HepG2 (cell line): ENCODE data around the gene ZC3H15. TPM values are rescaled to one million over a fixed set of nuclear protein-coding genes. Genes with fewer than 3 reads are reported as not detected.

Experiments used
- ATAC-seq: fragments of 200-7000 bp; cut with Tn5 transposase; 3 replicates; pipeline ENCODE4 v1.9.1; 2020; ENCODE audit warnings: mild to moderate bottlenecking, moderate library complexity
- BruUV-seq: library from RNA; stranded (reverse); fragments of 400-500 nt; replicated peaks from 2 replicates; lab custom pipeline; 2021; lab: Mats Ljungman, UMichigan
- CTCF ChIA-PET: fragments of 300-600 bp; formaldehyde crosslinking; extraction: SDS; loops from one replicate; lab custom pipeline; 2021; ENCODE audit warnings: low total read pairs, inconsistent platforms, low intra/inter-chr PET ratio; lab: Yijun Ruan, JAX
- POLR2A ChIA-PET: fragments of 350-600 bp; sonication (Branson Sonifier 250); formaldehyde crosslinking; loops from one replicate; lab custom pipeline; 2020; ENCODE audit warnings: antibody characterized with exemption, inconsistent platforms; lab: Yijun Ruan, JAX
- DNase-seq: peaks from one replicate; pipeline ENCODE4 v3.0.0-alpha.2; 2015; ENCODE audit warnings: low spot score
- FAIRE-seq: peaks from 3 replicates; lab custom pipeline; 2011; peaks lifted over from hg19 to GRCh38; lab: Jason Lieb, UNC
- H2AFZ ChIP-seq: one replicate; pipeline ENCODE4 v1.6.1; 2011; ENCODE audit warnings: low read length, inconsistent platforms
- H3K27ac ChIP-seq: fragments of 300-600 bp; 3 replicates; pipeline ENCODE4 v1.8.0; 2011; ENCODE audit warnings: mixed run types, mild to moderate bottlenecking, mixed read lengths, low read length, inconsistent platforms; ENCODE audit not compliant: insufficient read depth; ENCODE audit errors: extremely low read length
- H3K27me3 ChIP-seq, 2 experiments: fragments of 200-600 bp in 1 of 2; 2 replicates in 1 of 2; 3 replicates in 1 of 2; pipeline versions ENCODE4 v1.6.0 to v1.8.0; 2011; ENCODE audit warnings: low read length in 2 of 2, mild to moderate bottlenecking in 2 of 2, moderate library complexity in 2 of 2, inconsistent platforms in 1 of 2; ENCODE audit not compliant: insufficient read depth in 2 of 2, control insufficient read depth in 1 of 2
- H3K36me3 ChIP-seq, 2 experiments: fragments of 200-600 bp in 1 of 2; replicated peaks in 1 of 2; 2 replicates in 1 of 2; 3 replicates in 1 of 2; pipeline versions ENCODE4 v1.5.1 to v1.8.0; 2011; ENCODE audit warnings: low read length in 2 of 2, inconsistent platforms in 1 of 2; ENCODE audit not compliant: insufficient read depth in 2 of 2, control insufficient read depth in 1 of 2
- H3K4me1 ChIP-seq: 2 replicates; pipeline ENCODE4 v1.5.1; 2012; ENCODE audit warnings: low read length, inconsistent platforms; ENCODE audit not compliant: insufficient read depth
- H3K4me2 ChIP-seq: 2 replicates; pipeline ENCODE4 v1.6.0; 2011; ENCODE audit warnings: low read depth, low read length, inconsistent platforms
- H3K4me3 ChIP-seq, 3 experiments: fragments of 200-600 bp in 1 of 3; sonication (generic), shearing (Covaris generic) in 1 of 3; replicated peaks in 1 of 3; 2 replicates each; pipeline ENCODE4 v1.5.1; 2011 to 2016; ENCODE audit warnings: low read length in 3 of 3, inconsistent platforms in 2 of 3, low read depth in 2 of 3, mild to moderate bottlenecking in 2 of 3, control low read depth in 1 of 3, mixed read lengths in 1 of 3; ENCODE audit not compliant: insufficient read depth in 1 of 3
- H3K79me2 ChIP-seq: one replicate; pipeline ENCODE4 v1.6.1; 2011; ENCODE audit warnings: low read length, inconsistent platforms; ENCODE audit not compliant: insufficient read depth
- H3K9ac ChIP-seq: 2 replicates; pipeline ENCODE4 v1.6.0; 2011; ENCODE audit warnings: mild to moderate bottlenecking, low read depth, low read length, inconsistent platforms; ENCODE audit not compliant: insufficient read depth
- H3K9me3 ChIP-seq: 2 replicates; pipeline ENCODE4 v1.5.1; 2012; ENCODE audit warnings: mild to moderate bottlenecking, low read length
- H4K20me1 ChIP-seq: 2 replicates; pipeline ENCODE4 v1.6.0; 2011; ENCODE audit warnings: inconsistent platforms, mild to moderate bottlenecking, low read length, moderate library complexity; ENCODE audit not compliant: insufficient read depth
- CSRNP2 ChIP-seq: sonication (generic); formaldehyde crosslinking; conservative IDR thresholded peaks from 2 replicates; pipeline ENCODE4 v1.8.0; 2022; ENCODE audit warnings: low read depth, missing genetic modification reagents
- HNF4G ChIP-seq, 2 experiments: sonication (generic) in 1 of 2; formaldehyde crosslinking in 1 of 2; IDR thresholded peaks; 2 replicates each; pipeline versions ENCODE4 v1.4.0 to v1.6.1; 2011 to 2020; ENCODE audit warnings: borderline replicate concordance in 2 of 2, low read depth in 2 of 2, mild to moderate bottlenecking in 2 of 2, low read length in 1 of 2, missing genetic modification reagents in 1 of 2, moderate library complexity in 1 of 2
- KAT8 ChIP-seq: IDR thresholded peaks from 2 replicates; pipeline ENCODE4 v1.6.1; 2016; ENCODE audit warnings: missing genetic modification reagents, missing compliant biosample characterization
- TFDP1 ChIP-seq: IDR thresholded peaks from 2 replicates; pipeline ENCODE4 v1.6.1; 2016; ENCODE audit warnings: missing compliant biosample characterization, missing genetic modification reagents, borderline replicate concordance
- ZNF367 ChIP-seq: sonication (generic); formaldehyde crosslinking; IDR thresholded peaks from 2 replicates; pipeline ENCODE4 v1.4.0; 2020; ENCODE audit warnings: missing genetic modification reagents, borderline replicate concordance
- ZNF564 ChIP-seq: sonication (generic); formaldehyde crosslinking; IDR thresholded peaks from 2 replicates; pipeline ENCODE4 v1.8.1; 2023; ENCODE audit warnings: mild to moderate bottlenecking, missing genetic modification reagents
- ZNF580 ChIP-seq: IDR thresholded peaks from 2 replicates; pipeline ENCODE4 v1.6.1; 2016; ENCODE audit warnings: low read depth, borderline replicate concordance
- WGBS: methylation state at CpG from one replicate; pipeline ENCODE4 v1.1.6; 2017; ENCODE audit warnings: low lambda C conversion rate; 5-methylcytosine and 5-hydroxymethylcytosine counted together
- in situ Hi-C: cut with HindIII; loops from 2 replicates; pipeline ENCODE4 v1.10.0; 2017; ENCODE audit warnings: low pct_unique_long_range_greater_than_20kb; ENCODE audit not compliant: extremely low pct_ligation_motif_present
- intact Hi-C: fragments of 100-400 bp; cut with micrococcal nuclease; formaldehyde crosslinking; loops from one replicate; pipeline ENCODE4 v1.10.0; 2022; ENCODE audit not compliant: unreplicated experiment
- polyA plus RNA-seq, 8 experiments: library from polyadenylated mRNA; depleted of rRNA in 3 of 8; stranded (reverse) in 7 of 8; unstranded in 1 of 8; fragments of >200 nt; fragmentation: Illumina TruSeq in 4 of 8; extraction: Trizol in 4 of 8; gene quantifications; 2 replicates each; pipeline versions ENCODE4 v1.2.1 to v1.2.3, GENCODE V29; 2011 to 2016; ENCODE audit warnings: low read depth in 4 of 8, missing spikeins in 1 of 8, mixed read lengths in 1 of 8; ENCODE audit not compliant: insufficient read depth in 1 of 8
- total RNA-seq, 5 experiments: library from RNA; depleted of rRNA; stranded (reverse); fragments of >200 nt; fragmentation: Illumina TruSeq; extraction: Trizol; gene quantifications; 2 replicates each; pipeline ENCODE4 v1.2.3, GENCODE V29; 2016; ENCODE audit warnings: low read depth in 1 of 5

The ZC3H15 gene
- total and polyA plus RNA-seq, 2 of the 13 experiments (the other 11 are each of a cell fraction or from before 2014, with no cell fraction given), result 84.6 to 168 TPM

- Histone ChIP-seq H3K79me2 (no peaks in the 10 kb centered on the region), H3K4me1 (no peaks in the 10 kb centered on the region), H3K36me3 (no peaks in the 10 kb centered on the region), H3K9ac (no peak overlapping the region), H3K27ac (no peak overlapping the region), H3K9me3 (no peaks in the 10 kb centered on the region), H4K20me1 (no peaks in the 10 kb centered on the region), H2AFZ (no peak overlapping the region), H3K27me3 (no peaks in the 10 kb centered on the region), H3K4me2 (no peak overlapping the region), H3K4me3 (no peak overlapping the region)
- TF ChIP-seq KAT8 (CRISPR knock-in tag) (no peak), TFDP1 (CRISPR knock-in tag) (no peak), ZNF580 (no peak), ZNF564 (no peak), CSRNP2 (no peak), ZNF367 (CRISPR knock-in tag) (no peak), HNF4G (IDR thresholded peaks at IDR 0.05; ENCODE audit: borderline replicate concordance, low read depth, low read length) (no peak), HNF4G (CRISPR knock-in tag; IDR thresholded peaks at IDR 0.05; ENCODE audit: borderline replicate concordance, low read depth) (no peak)
- no peak for FAIRE-seq
- no peak; the same call in 2 of the 3 replicates for ATAC-seq
- intact Hi-C loops, result no loop called here
- no TSS peak for BruUV-seq
- WGBS, result 75% methylated on average over 8 of the region's 8 CpGs
- in situ Hi-C loops, result no loop called here
- ChIA-PET CTCF (no interaction called here), POLR2A (interaction anchor here (1.0 to 2.0 kb wide), 2 partner anchors 15 to 35 kb away, joined by 3 to 5 read pairs; partner anchors contain the start of gene ITGAV)
- DNase-seq, result no peak
Observed at GRCh38 chr2:186554850-186555671, 69.0 kb downstream of the ZC3H15 start.
